ENCODE measurements around the gene PINK1.

The PINK1 gene

DNA sequence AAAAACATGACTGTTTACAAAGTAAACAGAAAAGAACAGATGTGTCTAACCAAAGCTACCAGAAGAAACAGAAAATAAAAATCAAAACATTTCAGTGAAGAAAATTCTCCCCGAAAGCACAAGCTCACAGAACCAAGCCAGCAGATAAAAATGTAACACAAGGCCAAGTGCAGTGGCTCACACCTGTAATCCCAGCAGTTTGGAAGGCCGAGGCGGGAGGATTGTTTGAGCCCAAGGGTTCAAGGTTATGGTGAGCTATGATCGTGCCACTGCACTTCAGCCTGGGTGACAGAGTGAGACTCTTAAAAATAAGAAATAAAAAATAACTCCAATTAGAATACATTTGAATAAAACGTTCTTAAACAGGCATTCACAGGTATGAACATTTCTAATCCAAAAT is 47.0 kb downstream of the PINK1 start:
- no peak for DNase-seq (ENCODE audit: low read depth)

DNA sequence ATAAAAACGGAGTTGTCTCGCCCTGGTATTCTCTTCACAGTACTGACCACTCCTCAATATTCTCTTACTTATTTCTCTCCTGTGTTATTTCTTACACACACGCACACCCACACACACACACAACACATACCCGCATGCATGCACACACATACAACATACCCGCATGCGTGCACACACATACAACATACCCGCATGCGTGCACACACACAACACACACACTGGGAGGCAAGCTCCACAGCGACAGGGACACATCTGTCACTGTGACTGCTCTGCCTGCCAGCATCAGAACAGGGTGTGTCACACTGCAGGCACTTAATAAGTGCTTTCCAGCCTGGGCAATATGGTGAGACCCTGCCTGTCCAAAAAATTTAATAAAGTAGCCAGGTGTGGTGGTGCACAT is 48.7 kb downstream of the PINK1 start:
- no peak for DNase-seq (ENCODE audit: low read depth)

DNA sequence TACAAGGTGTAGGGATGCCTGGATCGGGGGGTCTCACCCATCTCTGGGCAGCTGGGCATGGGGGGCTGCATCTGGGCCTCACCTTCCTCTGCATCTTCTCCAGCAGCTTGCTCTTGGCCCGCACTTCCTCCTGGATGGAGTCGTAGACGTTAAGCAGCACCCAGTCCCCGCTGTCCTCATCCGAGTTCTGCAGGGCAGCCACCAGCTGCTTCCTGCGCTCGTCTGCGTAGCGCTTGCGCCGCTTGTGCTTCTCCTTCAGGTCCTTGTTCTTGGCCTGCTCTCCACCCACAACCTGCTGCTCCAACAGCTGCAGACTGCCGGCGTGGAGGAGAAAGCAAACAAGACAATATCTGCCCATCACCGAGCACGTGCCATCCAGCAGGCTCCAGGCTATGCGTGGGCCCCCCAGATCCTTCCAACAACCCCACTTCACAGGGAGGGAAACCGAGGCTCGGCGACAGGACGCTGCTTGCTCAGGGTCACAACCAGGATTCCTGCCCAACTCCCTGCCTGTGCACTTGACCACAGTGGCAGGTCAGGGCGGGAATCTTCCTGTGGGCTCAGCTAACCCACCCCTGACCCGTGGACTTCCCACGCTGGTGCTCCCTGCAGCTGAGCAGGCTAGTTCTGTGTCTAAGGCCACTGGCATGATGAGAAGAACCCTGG is 49.4 kb downstream of the PINK1 start:
- DNase-seq (ENCODE audit: low read depth): no peak

DNA sequence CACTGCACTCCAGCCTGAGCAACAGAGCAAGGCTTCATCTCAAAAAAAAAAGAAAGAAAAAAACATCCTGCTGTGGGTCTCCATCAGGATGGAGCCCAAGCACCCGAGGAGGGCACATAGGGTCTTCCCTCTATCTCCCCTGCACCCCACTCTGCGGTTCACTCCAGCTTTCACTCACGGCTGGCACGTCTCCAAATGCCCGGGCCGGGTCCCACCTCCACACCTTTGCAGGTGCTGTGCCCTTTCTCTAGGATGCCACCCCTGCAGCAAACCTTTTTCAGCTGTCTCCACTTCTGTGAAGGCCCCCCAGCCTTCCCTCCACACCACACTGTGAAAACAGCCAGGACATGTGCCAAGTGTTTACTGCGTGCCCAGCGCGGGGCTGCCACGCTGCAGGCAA is 50.4 kb downstream of the PINK1 start:
- DNase-seq (ENCODE audit: low read depth): no peak

DNA sequence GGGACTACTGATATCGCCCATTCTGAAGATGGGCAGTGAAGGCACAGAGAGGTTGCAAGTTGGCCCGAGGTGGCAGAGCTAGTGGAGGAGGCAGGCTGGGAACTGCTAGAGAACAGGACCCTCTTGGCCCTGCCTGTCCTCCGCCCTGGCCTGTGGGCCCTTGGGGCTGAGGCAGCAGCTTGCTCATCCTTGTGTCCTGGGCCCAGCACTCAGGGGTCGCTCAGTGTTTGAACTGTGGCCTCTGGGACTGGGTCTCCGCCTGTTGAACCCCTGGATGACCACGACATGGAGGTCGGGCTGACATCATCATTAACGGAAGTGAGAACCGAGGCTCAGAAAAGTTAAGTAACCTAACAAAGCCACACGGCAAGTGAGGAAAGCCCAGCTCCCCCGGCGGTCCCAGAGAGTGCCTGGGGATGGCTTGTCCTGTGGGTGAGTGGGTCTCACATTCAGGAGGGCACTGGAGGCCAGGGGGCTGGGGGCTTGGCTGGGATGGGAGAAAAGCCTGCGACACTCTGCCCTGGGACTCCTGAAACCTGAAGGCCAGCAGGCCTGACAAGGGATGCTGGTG is 50.9 kb downstream of the PINK1 start:
- no peak for DNase-seq (ENCODE audit: low read depth)

DNA sequence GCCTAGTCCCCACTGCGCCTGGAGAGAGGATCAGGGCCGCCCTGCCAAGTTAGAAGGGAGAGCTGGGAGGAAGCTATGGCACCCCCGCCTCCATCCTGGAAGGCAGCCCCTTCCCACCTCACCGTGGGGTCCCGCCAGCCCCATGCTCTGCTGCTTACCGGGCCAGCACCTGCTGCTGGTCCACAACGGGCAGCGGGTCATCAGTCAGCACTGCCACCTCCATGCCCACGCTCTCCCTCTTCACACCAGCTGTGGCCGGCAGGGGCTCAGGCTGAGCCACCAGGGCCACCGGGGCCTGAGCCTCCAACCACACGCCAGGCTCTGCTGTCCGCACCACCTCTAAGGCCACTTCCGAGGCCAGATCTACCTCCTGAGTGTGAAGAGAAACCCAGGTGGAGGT is 51.4 kb downstream of the PINK1 start:
- no peak for DNase-seq (ENCODE audit: low read depth)

DNA sequence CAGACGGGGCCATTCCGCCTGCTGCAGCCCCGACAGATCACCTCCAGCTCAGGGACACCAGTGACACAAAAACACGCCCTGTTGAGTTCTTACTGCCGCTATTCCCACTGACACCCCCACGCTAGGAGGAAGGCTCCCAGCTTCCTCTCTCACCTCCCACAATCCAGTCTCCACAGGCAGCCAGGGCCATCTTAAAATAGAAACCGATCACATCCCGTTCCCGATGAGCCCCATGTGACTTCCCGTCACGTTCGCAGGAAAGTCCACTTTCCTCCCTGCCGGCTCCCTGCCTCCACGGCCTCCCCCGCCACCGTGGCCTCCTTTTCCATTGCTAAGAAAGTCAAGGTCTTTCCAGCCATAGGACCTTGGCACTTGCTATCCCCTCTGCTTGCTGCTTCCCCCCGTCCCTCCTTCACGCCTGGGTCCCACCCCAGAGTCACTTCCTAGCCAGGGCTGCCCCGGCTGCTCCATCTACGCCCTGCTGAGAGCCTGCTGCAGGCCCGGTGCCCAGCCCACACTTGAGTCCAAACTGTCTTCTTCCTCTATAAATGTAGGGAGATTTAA is 51.9 kb downstream of the PINK1 start:
- DNase-seq (ENCODE audit: low read depth): no peak

DNA sequence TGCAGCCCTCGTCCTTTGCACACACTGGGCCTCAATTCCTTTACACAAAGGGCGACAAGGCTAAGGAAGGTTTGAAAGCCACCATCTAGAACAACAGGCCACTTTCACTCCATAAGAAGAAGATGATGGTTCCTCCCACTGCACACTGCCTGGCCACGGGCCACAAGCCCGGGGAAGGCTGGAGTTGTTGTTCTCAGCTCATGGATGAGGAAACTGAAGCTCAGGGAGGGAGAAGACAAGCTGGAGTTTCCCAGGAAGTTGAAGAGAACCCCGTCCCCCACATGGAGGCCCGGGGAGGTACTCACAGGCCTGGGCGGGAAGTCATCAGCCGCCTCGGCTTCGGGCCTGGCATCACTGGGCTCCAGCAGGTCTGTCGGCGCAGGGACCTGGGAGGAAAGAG is 52.5 kb downstream of the PINK1 start:
- DNase-seq (ENCODE audit: low read depth): no peak

DNA sequence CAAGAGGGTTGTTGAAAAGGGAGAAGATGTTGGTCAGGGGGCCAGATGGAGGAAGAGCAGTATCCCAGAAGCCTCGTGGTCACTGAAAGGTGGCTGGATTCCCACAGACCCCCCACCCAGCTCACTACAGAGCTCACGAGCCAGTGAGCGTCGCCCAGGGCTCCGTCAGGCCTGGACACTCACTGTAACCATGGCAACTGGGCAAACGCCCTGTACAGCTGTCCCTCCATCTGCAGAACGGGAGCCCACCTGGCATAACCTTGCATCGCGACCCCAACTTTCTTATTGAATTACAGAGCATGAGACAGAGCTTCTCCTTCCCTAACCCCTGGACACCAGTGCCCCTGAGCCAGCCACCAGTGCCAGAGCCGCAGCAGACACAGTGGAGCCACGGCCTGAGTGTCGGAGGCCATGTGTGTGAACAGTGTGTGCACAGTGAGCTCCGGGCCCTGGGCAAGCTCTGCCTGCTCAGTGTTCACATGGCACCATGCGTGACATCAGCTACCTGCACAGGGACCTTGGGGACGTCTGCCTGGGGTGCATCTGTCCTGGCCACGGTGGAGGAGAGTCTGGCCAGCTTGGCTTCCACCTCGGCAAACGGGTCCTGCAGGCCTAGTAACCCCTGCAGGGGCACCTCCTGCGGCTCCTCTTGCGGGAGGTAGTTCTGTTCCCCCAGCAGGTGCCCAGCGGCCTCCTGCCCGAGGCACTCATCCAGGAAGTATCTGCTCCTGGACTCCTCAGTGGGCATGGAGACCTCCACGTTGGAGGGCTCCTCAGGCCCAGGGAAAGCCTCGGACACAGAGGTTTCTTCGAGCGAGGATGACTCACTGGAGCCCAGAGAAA is 53.8 kb downstream of the PINK1 start:
- DNase-seq (ENCODE audit: low read depth): no peak

DNA sequence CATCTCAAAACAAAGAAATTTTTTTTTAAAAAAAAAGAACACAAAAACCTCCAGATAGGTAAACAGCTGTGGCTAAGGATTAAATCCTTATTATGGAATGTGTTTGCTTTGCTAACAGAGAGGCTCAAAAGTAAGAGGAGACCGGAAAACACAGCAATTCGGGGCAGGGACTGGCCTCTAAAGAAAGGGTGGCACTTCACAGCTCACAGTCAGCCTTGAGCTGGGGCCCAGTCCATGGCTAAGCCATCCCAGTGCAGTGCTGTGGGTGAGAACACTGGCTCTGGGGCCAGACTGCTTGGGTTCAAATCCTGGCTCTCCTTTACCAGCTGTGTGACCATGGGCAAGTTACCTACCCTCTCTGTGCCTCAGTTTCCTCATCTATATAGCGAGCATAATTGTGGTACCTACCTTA is 56.4 kb downstream of the PINK1 start:
- DNase-seq (ENCODE audit: low read depth): no peak

DNA sequence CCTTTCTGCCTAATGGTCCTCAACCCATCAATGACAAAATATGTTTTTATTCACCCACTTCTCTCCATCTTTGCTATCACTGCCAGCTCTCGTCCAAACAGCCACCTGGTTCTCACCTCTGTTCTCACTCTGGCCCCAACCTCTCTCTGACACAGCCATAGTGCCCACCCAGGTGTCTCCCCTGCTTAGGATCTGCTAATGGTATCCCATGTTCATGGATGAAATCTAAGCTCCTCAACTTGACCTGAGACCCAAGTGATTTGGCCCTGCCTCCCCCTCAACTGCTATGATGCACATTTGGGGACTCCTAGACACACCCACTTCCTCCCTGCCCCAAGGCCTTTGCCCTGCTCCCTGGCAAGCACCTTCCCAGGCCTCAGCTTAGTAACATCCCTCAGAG is 58.6 kb downstream of the PINK1 start:
- DNase-seq (ENCODE audit: low read depth): no peak

DNA sequence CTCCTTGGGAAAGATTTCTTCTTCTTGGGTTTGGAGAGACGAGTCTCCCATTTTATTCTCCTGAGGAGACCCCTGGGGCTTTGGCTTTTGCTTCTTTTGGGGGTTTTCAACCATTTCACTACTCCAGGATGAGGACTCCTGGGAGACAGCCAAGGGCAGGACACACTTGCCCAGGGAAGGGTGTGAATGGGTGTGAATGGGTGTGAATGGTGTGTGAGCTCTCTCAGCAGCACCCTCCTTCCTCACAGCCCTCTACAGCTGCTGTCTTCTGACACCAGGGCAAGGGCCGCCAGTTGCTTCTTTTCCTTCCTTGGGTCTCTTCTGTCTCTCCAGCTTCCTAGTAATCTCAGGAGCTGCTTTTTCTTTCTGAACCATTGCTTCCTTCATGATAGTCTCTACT is 60.4 kb downstream of the PINK1 start:
- DNase-seq (ENCODE audit: low read depth): no peak

DNA sequence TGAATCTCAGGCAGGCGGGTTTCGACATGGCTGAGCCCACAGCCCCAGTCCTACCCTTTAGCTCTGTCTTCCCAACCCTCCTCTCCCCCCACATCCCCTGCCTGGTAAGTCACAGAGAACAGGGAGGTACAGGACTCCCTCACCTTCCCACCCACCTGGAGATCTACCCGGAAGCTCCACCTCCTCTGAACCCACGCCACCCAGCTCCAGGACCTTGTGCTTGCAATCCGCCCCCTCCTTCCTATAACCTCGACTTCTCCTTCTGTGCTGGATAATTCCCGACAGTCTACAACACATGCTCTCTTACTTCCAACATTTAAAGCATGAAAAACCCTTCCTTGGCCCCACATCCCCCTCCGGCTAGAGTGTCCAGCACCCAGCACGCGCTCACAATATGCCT is 62.3 kb downstream of the PINK1 start:
- no peak for DNase-seq (ENCODE audit: low read depth)

DNA sequence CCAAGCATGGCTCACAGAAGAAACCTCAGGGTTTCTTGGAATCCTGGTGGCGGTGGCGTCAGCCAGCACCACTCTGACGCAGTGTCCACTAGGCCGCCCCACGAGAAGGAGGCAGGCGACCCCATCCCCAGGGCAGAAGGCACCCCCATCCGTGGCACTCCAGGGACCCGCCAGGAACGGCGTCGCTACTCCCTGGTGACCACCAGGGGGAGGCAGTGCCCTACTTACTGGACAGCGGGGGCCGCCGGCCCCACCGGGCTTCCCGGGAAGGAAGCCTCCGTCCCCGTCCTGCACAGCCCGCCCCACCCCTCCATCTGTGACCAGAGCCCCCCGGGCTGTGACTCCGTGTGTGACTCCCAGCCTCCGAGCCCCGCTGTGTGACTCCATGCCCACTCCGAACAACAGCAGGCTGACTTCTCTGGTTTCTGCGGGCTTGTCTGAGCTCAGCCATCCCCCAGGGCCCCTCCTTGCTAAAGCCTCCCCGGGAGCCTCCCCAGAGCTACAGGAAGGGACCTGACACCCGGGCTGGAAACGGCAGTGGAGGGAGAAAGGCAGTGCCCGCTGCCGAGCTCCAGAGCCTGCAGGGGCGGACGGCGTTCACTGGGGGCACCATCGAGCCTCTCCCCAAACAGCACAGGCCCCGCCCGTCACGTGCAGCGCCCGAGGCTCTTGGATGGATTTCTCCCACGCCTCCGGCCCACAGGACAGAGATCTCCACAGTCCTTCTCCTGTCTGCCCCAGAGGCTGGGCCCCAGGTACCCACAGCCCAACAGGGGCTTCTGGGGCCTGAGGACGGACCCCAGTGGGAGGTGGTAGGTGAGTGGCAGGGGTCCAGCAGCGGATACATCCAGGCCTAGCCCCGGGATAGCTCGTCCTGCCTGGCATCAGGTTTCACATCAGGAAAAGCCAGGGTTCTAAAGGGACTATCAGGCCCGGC is 63.4 kb downstream of the PINK1 start:
- DNase-seq (ENCODE audit: low read depth): peak; percentile 46

DNA sequence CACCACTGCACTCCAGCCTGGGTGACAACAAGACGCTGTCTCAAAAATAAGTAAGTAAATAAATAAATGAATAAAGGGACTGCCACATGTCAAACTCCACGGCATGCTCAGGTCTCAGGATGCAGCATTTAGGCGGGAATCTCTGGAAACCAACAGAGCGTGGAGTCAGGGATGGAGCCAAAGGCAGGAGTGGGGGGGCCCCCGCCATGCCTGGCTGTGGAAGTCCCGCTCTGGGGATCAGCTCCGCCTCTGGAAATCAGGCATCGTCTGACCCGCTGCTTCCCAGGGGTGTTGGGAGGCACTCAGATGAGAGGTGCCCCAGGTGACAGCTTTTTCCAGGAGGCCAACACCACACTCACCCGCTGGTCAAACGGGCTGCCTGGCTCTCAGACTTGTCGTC is 64.3 kb downstream of the PINK1 start:
- DNase-seq (ENCODE audit: low read depth): no peak

DNA sequence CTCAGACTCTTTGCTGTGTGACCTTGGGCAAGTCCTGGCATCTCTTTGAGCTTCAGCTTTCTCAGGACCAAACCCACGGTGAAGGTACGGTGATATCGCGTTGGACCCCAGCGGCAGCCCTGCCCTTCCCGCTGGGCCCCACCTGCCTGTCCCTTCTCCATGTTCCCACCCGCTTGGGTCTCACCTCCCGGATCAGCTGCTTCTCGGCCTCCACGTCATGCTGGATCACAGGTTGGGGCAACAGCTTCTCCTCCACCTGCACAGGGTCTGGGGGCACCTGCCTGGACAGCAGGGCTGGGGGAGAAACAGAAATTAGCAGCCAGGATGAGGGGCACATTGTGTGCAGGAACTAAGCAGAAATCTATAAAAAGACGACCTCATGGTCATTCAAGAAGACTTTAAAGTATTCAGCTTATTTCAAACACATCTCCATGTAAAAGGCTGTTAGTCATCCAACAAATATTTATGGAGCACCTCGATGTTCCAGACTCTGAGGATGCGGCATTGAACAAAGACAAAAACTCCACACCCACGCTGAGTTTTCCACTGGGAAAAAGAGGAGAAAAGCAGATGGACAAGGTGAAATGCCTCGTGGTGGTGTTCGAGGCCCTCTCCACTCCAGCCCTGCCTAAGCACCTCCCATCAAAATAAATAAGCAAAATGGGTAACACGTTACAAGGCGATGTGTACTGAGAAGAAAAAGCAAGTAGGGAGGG is 65.1 kb downstream of the PINK1 start:
- no peak for DNase-seq (ENCODE audit: low read depth)

DNA sequence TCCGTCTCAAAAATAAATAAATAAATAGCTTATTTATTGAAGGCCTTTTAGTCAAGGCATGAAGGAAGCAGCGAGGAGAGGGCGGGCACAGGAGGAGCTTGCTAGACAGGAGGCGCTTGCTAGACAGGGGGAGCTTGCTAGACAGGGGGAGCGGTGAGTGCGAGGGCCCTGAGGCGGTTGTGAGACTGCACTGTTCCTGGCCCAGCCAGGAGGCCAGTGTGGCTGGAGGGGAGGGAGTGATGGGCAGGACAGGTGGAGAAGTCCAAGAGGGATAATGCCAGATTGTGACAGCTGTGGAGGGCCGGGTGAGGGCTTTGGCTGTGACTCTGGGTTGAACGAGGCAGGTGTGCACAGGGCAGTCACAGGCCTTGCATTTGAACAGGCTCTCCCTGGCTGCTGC is 66.3 kb downstream of the PINK1 start:
- no peak for DNase-seq (ENCODE audit: low read depth)

DNA sequence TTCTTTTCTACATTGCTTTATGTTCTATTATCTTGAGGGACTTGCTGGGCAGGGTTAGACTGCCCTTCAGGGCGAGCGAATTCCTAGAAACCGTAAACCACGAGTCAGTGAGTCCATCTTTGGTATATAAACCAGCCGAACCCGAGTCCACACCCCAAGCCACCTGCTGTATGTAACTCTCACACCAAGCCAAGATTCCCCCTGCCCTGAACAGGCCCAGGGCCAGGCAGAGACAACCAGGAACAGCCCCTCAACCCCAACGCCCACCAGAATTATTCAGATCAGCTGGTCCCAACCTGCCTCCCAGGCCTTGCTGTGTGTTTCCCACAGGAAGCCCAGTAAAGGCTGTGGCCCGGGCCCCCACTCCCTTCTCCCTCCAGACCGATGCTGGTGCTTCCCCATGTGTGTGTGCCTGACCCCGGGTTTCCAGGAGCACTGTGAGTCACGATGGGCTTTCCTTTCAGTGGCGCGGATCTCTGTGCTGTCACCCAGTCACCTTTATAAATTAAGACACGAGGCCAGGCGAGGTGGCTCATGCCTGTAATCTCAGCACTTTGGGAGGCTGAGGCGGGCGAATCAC is 67.5 kb downstream of the PINK1 start:
- no peak for DNase-seq (ENCODE audit: low read depth)

All from stimulated activated CD8-positive, alpha-beta memory T cell treated with anti-CD3 and anti-CD28 coated beads, Interleukin-7, amount 100 ng/mL, for 24 hours (primary cell).